GM12878 (cell line): ENCODE measurements around the gene MBTPS2. TPM values are rescaled to one million over a fixed set of nuclear protein-coding genes. Genes with fewer than 3 reads are reported as not detected.

Experiments
- ATAC-seq: fragments of 200-7000 bp; cut with Tn5 transposase; 3 replicates; pipeline ENCODE4 v1.9.1; 2020; ENCODE audit warnings: mild to moderate bottlenecking, moderate library complexity
- BruUV-seq: library from RNA; stranded (reverse); fragments of 400-500 nt; replicated peaks from 2 replicates; lab custom pipeline; 2021; lab: Mats Ljungman, UMichigan
- CTCF ChIA-PET: fragments of 300-600 bp; sonication (Branson Sonifier 250); formaldehyde crosslinking; extraction: SDS; loops from one replicate; lab custom pipeline; 2021; ENCODE audit warnings: inconsistent platforms; lab: Yijun Ruan, JAX
- POLR2A ChIA-PET: fragments of 350-600 bp; formaldehyde crosslinking; extraction: SDS; loops from one replicate; lab custom pipeline; 2021; ENCODE audit warnings: inconsistent platforms; lab: Charles Lee
- RAD21 ChIA-PET: fragments of 300-600 bp; sonication (Branson Sonifier 250); formaldehyde crosslinking; loops from one replicate; lab custom pipeline; 2023; ENCODE audit warnings: antibody characterized with exemption; ENCODE audit not compliant: unreplicated experiment; lab: Charles Lee
- SMC1A ChIA-PET: fragments of 300-600 bp; sonication (Branson Sonifier 250); formaldehyde crosslinking; loops from one replicate; lab custom pipeline; 2023; ENCODE audit not compliant: unreplicated experiment, uncharacterized antibody; lab: Charles Lee
- DNase-seq: peaks from one replicate; pipeline ENCODE4 v3.0.0-alpha.2; 2011; ENCODE audit warnings: low read depth, low spot score
- FAIRE-seq: peaks from 3 replicates; lab custom pipeline; 2011; peaks lifted over from hg19 to GRCh38; lab: Jason Lieb, UNC
- H2AFZ ChIP-seq: 2 replicates; pipeline ENCODE4 v1.6.0; 2011; ENCODE audit warnings: low read depth, low read length, control low read depth; ENCODE audit not compliant: control insufficient read depth
- H3K27ac ChIP-seq: 2 replicates; pipeline ENCODE4 v1.5.1; 2011; ENCODE audit warnings: control low read depth; ENCODE audit not compliant: control insufficient read depth, insufficient read depth
- H3K27me3 ChIP-seq, 2 experiments: replicated peaks in 1 of 2; 2 replicates each; pipeline versions ENCODE4 v1.6.0 to v1.6.1; 2011; ENCODE audit warnings: low read length in 1 of 2; ENCODE audit not compliant: control insufficient read depth in 2 of 2, insufficient read depth in 2 of 2
- H3K36me3 ChIP-seq, 2 experiments: 2 replicates each; pipeline ENCODE4 v1.5.1; 2011; ENCODE audit warnings: low read length in 1 of 2; ENCODE audit not compliant: control insufficient read depth in 2 of 2, insufficient read depth in 2 of 2
- H3K4me1 ChIP-seq: 2 replicates; pipeline ENCODE4 v1.6.1; 2011; ENCODE audit warnings: mild to moderate bottlenecking, low read length, moderate library complexity, mixed read lengths; ENCODE audit not compliant: control insufficient read depth, insufficient read depth
- H3K4me2 ChIP-seq: 2 replicates; pipeline ENCODE4 v1.6.0; 2011; ENCODE audit warnings: control low read depth; ENCODE audit not compliant: control insufficient read depth, insufficient read depth
- H3K4me3 ChIP-seq: fragments of 200-600 bp; sonication (generic); 2 replicates; pipeline ENCODE4 v1.5.1; 2016
- H3K79me2 ChIP-seq: 2 replicates; pipeline ENCODE4 v1.6.0; 2011; ENCODE audit warnings: low read length; ENCODE audit not compliant: control insufficient read depth, insufficient read depth
- H3K9ac ChIP-seq: 2 replicates; pipeline ENCODE4 v1.8.0; 2011; ENCODE audit warnings: low read length, control low read depth, mixed read lengths; ENCODE audit not compliant: control insufficient read depth, insufficient read depth
- H3K9me3 ChIP-seq: replicated peaks from 3 replicates; pipeline ENCODE4 v1.5.1; 2011; ENCODE audit warnings: mild to moderate bottlenecking, low read length; ENCODE audit not compliant: control insufficient read depth, insufficient read depth
- H4K20me1 ChIP-seq: 2 replicates; pipeline ENCODE4 v1.6.0; 2011; ENCODE audit not compliant: control insufficient read depth, insufficient read depth
- ATF3 ChIP-seq: IDR thresholded peaks from 2 replicates; pipeline ENCODE4 v1.6.1; 2011; ENCODE audit warnings: low read depth, mild to moderate bottlenecking, low read length, moderate library complexity, borderline replicate concordance; ENCODE audit errors: extremely low read depth
- IRF5 ChIP-seq: fragments of 450-650 bp; IDR thresholded peaks from 2 replicates; pipeline ENCODE4 v1.6.1; 2017; ENCODE audit warnings: borderline replicate concordance
- MEF2A ChIP-seq: IDR thresholded peaks from 2 replicates; pipeline ENCODE4 v1.6.1; 2011; ENCODE audit warnings: low read depth, mild to moderate bottlenecking, low read length, moderate library complexity; ENCODE audit not compliant: insufficient read depth
- NFXL1 ChIP-seq: fragments of 450-650 bp; IDR thresholded peaks from 2 replicates; pipeline ENCODE4 v1.6.1; 2017; ENCODE audit warnings: antibody characterized with exemption, mild to moderate bottlenecking, borderline replicate concordance
- NFYB ChIP-seq: IDR thresholded peaks from 2 replicates; pipeline ENCODE4 v1.6.1; 2011; ENCODE audit warnings: low read depth, mild to moderate bottlenecking, low read length, improper control_type of control experiment, moderate library complexity; ENCODE audit not compliant: insufficient read depth
- NR2C2 ChIP-seq: IDR thresholded peaks from 2 replicates; pipeline ENCODE4 v1.6.1; 2011; ENCODE audit warnings: borderline replicate concordance, low read depth; ENCODE audit not compliant: control insufficient read depth, insufficient read length
- POLR2A ChIP-seq: IDR thresholded peaks from 2 replicates; pipeline ENCODE4 v1.6.1; 2011; ENCODE audit warnings: low read depth, mild to moderate bottlenecking, low read length
- SMAD5 ChIP-seq: IDR thresholded peaks from 2 replicates; pipeline ENCODE4 v1.6.1; 2016; ENCODE audit warnings: antibody characterized with exemption, low read depth
- SMC3 ChIP-seq: IDR thresholded peaks from 2 replicates; pipeline ENCODE4 v1.6.1; 2011; ENCODE audit warnings: low read length, improper control_type of control experiment, borderline replicate concordance
- STAT3 ChIP-seq: IDR thresholded peaks from 2 replicates; pipeline ENCODE4 v1.6.1; 2011; ENCODE audit warnings: low read depth, low read length, improper control_type of control experiment
- SUZ12 ChIP-seq: fragments of 200-600 bp; sonication (generic); IDR thresholded peaks from one replicate; pipeline ENCODE4 v1.6.1; 2018; ENCODE audit warnings: antibody characterized with exemption, mild to moderate bottlenecking; ENCODE audit not compliant: unreplicated experiment
- YY1 ChIP-seq: IDR thresholded peaks from 2 replicates; pipeline ENCODE4 v1.6.1; 2011; ENCODE audit warnings: low read depth, mild to moderate bottlenecking, low read length
- ZNF207 ChIP-seq: fragments of 450-650 bp; IDR thresholded peaks from 2 replicates; pipeline ENCODE4 v1.6.1; 2014; ENCODE audit warnings: antibody characterized with exemption, mild to moderate bottlenecking, borderline replicate concordance
- ZNF24 ChIP-seq: fragments of 450-650 bp; IDR thresholded peaks from 2 replicates; pipeline ENCODE4 v1.6.1; 2017; ENCODE audit warnings: antibody characterized with exemption, mild to moderate bottlenecking
- WGBS: methylation state at CpG from one replicate; pipeline ENCODE4 v1.1.6; 2016; ENCODE audit warnings: low lambda C conversion rate; ENCODE audit not compliant: insufficient replicate concordance, insufficient coverage; ENCODE audit errors: missing lambda C conversion rate; 5-methylcytosine and 5-hydroxymethylcytosine counted together
- in situ Hi-C: fragments of 300-500 bp; cut with MboI; formaldehyde crosslinking; loops from 9 replicates; pipeline ENCODE4 v1.14.3; 2018; ENCODE audit warnings: mixed read lengths
- intact Hi-C: fragments of 100-400 bp; cut with micrococcal nuclease; formaldehyde crosslinking; loops from one replicate; pipeline ENCODE4 v1.14.2; 2022; ENCODE audit not compliant: unreplicated experiment
- polyA plus RNA-seq, 11 experiments: library from polyadenylated mRNA; depleted of rRNA in 4 of 11; unstranded in 6 of 11; stranded (reverse) in 5 of 11; fragments of >200 nt; fragmentation: Nextera tagmentation in 4 of 11; fragmentation: Illumina TruSeq in 1 of 11; extraction: Ambion mirVana in 4 of 11; extraction: Trizol in 1 of 11; gene quantifications; 1 replicate in 1 of 11; 2 replicates in 10 of 11; pipeline versions ENCODE4 v1.2.1 to v1.2.3, GENCODE V29; 2011 to 2016; ENCODE audit warnings: inconsistent platforms in 2 of 11, missing spikeins in 2 of 11, low read depth in 1 of 11
- total RNA-seq, 4 experiments: library from RNA; depleted of rRNA in 3 of 4; stranded (reverse); fragments of >200 nt in 3 of 4; fragmentation: Illumina TruSeq in 1 of 4; extraction: Trizol in 1 of 4; gene quantifications; 2 replicates each; pipeline versions ENCODE4 v1.2.1 to v1.2.3, GENCODE V29; 2013 to 2021

The MBTPS2 gene
- total and polyA plus RNA-seq, 10 of the 15 experiments (the other 5 are each of a cell fraction or from before 2014, with no cell fraction given) = 2.6 to 11.0 (median 8.0) TPM

- ChIA-PET POLR2A (no interaction called here), RAD21 (no interaction called here), CTCF (no interaction called here), SMC1A (no interaction called here)
- intact Hi-C loops = no loop called here
- no peak for FAIRE-seq
- Histone ChIP-seq H3K4me1 (no peaks in the 10 kb centered on the region), H3K9ac (no peak overlapping the region), H4K20me1 (no peaks in the 10 kb centered on the region), H3K4me2 (no peak overlapping the region), H3K79me2 (no peaks in the 10 kb centered on the region), H3K36me3 (no peaks in the 10 kb centered on the region), H3K9me3 (no peaks in the 10 kb centered on the region), H2AFZ (no peak overlapping the region), H3K27ac (no peak overlapping the region), H3K4me3 (no peak overlapping the region), H3K27me3 (no peaks in the 10 kb centered on the region)
- DNase-seq = no peak
- in situ Hi-C loops = no loop called here
- TF ChIP-seq ZNF24 = no peak
- TF ChIP-seq SMC3 = no peak
- no peak for TF ChIP-seq ZNF207
- TF ChIP-seq NR2C2 = no peak
- no peak for TF ChIP-seq YY1
- no peak for TF ChIP-seq NFXL1
- TF ChIP-seq SMAD5 = no peak
- TF ChIP-seq STAT3 = no peak
- TF ChIP-seq POLR2A = no peak
- no peak for TF ChIP-seq NFYB
- no peak for TF ChIP-seq MEF2A
- no peak for TF ChIP-seq IRF5
- TF ChIP-seq SUZ12 = no peak
- no peak for TF ChIP-seq ATF3
- no TSS peak for BruUV-seq
- 50% methylated on average over 1 of the region's 1 CpG for WGBS
- ATAC-seq = no peak
Observed at GRCh38 chrX:21875013-21875412, 35.6 kb downstream of the MBTPS2 start.
